NT2/D1 (cell line): Measurements from ENCODE around the gene ITGB3BP.

Experiments used
- YY1 ChIP-seq: IDR thresholded peaks from 2 replicates; pipeline ENCODE4 v1.6.1; 2011; ENCODE audit not compliant: insufficient read length, insufficient read depth
- ZNF274 ChIP-seq: IDR thresholded peaks from 2 replicates; pipeline ENCODE4 v1.6.1; 2011; ENCODE audit warnings: mild to moderate bottlenecking, low read depth, low read length

DNA sequence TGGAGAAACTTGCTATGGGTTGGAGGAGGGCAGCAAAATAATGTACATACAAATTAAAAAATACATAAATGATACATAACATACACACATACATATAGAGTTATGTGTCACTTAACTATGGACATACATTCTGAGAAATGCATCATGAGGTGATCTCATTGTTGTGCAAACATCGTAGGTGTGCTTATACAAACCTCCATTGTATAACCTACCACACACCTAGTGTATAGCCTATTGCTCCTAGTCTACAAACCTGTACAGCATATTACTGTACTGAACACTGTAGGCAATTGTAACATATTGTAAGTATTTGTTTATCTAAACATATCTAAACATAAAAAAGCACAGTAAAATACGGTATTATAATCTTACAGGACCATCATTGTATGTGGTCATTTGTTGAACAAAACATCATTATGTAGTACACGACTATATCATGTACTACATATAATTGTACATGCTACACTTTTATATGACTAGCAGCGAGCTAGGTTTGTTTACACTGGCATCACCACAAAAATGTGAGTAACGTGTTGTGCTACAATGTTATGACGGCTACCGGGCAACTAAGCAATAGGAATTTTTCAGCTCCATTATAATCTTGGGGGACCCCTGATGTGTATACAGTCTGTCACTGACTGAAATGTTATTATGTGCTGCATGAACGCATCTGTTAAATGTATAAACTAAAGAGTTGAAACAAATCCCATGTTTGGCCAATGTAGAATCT, 35.5 kb downstream of the ITGB3BP start:
- no peak for TF ChIP-seq YY1
- TF ChIP-seq ZNF274: no peak
